Fibroblast of the aortic adventitia (primary cell): ENCODE results near the gene TBXT. TPM values are rescaled to one million over a fixed set of nuclear protein-coding genes. Genes with fewer than 3 reads are reported as not detected.

Experiments used
- DNase-seq: peaks from one replicate; pipeline ENCODE4 v3.0.0-alpha.2; 2010; ENCODE audit warnings: low read depth
- H3K4me3 ChIP-seq: 2 replicates; pipeline ENCODE4 v1.5.1; 2011; ENCODE audit warnings: low read depth, mild to moderate bottlenecking, control low read depth, low read length, moderate library complexity
- CTCF ChIP-seq: IDR thresholded peaks from 2 replicates; pipeline ENCODE4 v1.5.1; 2011; ENCODE audit warnings: mild to moderate bottlenecking, low read length, control low read depth, inconsistent platforms; ENCODE audit not compliant: insufficient read depth
- total RNA-seq: library from RNA; depleted of rRNA; stranded (reverse); fragments of >200 nt; gene quantifications from 2 replicates; pipeline ENCODE4 v1.2.3, GENCODE V29; 2012; ENCODE audit warnings: low replicate concordance

Gene TBXT
- total RNA-seq, 1 donor = not detected

GRCh38 chr6:166172546-166172945, 4.9 kb upstream of the TBXT start:
- no peak overlapping the region for H3K4me3 ChIP-seq
- TF ChIP-seq CTCF = no peak
- no peak for DNase-seq

GRCh38 chr6:166169549-166170421, 2.1 kb upstream of the TBXT start:
- H3K4me3 ChIP-seq = no peak overlapping the region
- no peak for TF ChIP-seq CTCF
- DNase-seq = no peak

GRCh38 chr6:166168616-166169548, 1.2 kb upstream of the TBXT start:
- no peak for TF ChIP-seq CTCF
- DNase-seq = no peak
- no peak overlapping the region for H3K4me3 ChIP-seq

GRCh38 chr6:166167258-166167731, 356 bp downstream of the TBXT start:
- no peak overlapping the region for H3K4me3 ChIP-seq
- no peak for DNase-seq
- TF ChIP-seq CTCF = no peak

GRCh38 chr6:166166314-166167257, 1.1 kb downstream of the TBXT start:
- DNase-seq = no peak
- TF ChIP-seq CTCF = no peak

More at GRCh38 chr6:166166314-166167257, 1.1 kb downstream of the TBXT start:
- H3K4me3 ChIP-seq = no peak overlapping the region
